MCF 10A (cell line): ENCODE results near the gene CARD11. TPM values are rescaled to one million over a fixed set of nuclear protein-coding genes. Genes with fewer than 3 reads are reported as not detected.

ENCODE experiments used
- BruUV-seq: library from RNA; stranded (reverse); fragments of 400-500 nt; replicated peaks from 2 replicates; lab custom pipeline; 2021; lab: Mats Ljungman, UMichigan
- CTCF ChIA-PET: fragments of 300-600 bp; sonication (Branson Sonifier 250); formaldehyde crosslinking; extraction: SDS; loops from one replicate; lab custom pipeline; 2021; ENCODE audit warnings: antibody characterized with exemption, inconsistent platforms; lab: Yijun Ruan, JAX
- POLR2A ChIA-PET: fragments of 300-600, 350-650 bp; sonication (Branson Sonifier 250); formaldehyde crosslinking; extraction: SDS; loops from one replicate; lab custom pipeline; 2020; ENCODE audit warnings: antibody characterized with exemption, inconsistent platforms; lab: Yijun Ruan, JAX
- DNase-seq: peaks from one replicate; pipeline ENCODE4 v3.0.0-alpha.2; 2018; ENCODE audit not compliant: unreplicated experiment
- H3K27ac Mint-ChIP-seq: one replicate; pipeline ENCODE4 v1.8.0; 2022; ENCODE audit warnings: mild to moderate bottlenecking, low read depth, mixed read lengths; ENCODE audit not compliant: unreplicated experiment
- H3K27me3 Mint-ChIP-seq: one replicate; pipeline ENCODE4 v1.8.0; 2022; ENCODE audit warnings: mixed read lengths; ENCODE audit not compliant: insufficient read depth, unreplicated experiment
- H3K36me3 Mint-ChIP-seq: one replicate; pipeline ENCODE4 v1.8.0; 2022; ENCODE audit warnings: mild to moderate bottlenecking, moderate library complexity, mixed read lengths; ENCODE audit not compliant: insufficient read depth, unreplicated experiment
- H3K4me1 Mint-ChIP-seq: one replicate; pipeline ENCODE4 v1.8.0; 2022; ENCODE audit warnings: mixed read lengths; ENCODE audit not compliant: insufficient read depth, unreplicated experiment
- H3K4me3 Mint-ChIP-seq: one replicate; pipeline ENCODE4 v1.8.0; 2022; ENCODE audit warnings: mild to moderate bottlenecking, moderate library complexity, mixed read lengths; ENCODE audit not compliant: unreplicated experiment
- H3K9me3 Mint-ChIP-seq: one replicate; pipeline ENCODE4 v1.8.0; 2022; ENCODE audit warnings: mixed read lengths; ENCODE audit not compliant: unreplicated experiment
- CTCF ChIP-seq: fragments of 200-600 bp; IDR thresholded peaks from one replicate; pipeline ENCODE4 v1.8.0; 2022; ENCODE audit warnings: antibody characterized with exemption, mild to moderate bottlenecking; ENCODE audit not compliant: unreplicated experiment
- intact Hi-C: fragments of 100-400 bp; cut with micrococcal nuclease; formaldehyde crosslinking; loops from 2 replicates; pipeline ENCODE4 v1.14.1; 2022
- total RNA-seq: library from RNA; stranded (reverse); gene quantifications from 2 replicates; pipeline ENCODE4 v1.2.3, GENCODE V29; 2022

Gene CARD11
- total RNA-seq, 1 experiment from 2014 or later: not detected

DNA sequence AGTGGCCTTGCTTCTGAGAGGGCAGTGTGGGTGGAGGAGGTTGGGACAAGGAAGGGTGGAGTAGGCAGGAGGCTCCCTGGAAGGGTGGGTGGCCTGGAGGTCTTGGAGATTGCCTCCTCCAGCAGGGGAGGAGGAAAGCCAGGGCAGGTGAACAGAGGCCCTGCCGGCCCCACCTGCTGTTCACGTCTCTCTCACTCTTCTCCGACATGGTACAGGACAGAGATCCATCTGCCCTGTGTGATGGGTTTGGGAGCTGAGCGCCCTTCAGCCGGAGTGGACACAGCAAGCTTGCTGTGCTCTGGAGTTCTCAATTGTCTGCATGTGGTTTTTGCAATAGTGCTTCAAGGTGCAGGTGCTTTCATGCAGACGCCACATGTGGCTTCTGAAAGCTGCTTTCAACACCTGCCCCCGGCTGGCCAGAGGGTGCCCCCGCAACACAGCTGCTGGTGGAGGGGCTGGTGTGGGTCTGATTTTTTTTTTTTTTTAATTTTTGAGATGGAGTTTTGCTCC is 116.7 kb downstream of the CARD11 start:
- H3K4me3 Mint-ChIP-seq: no peak overlapping the region
- no peak overlapping the region for H3K27ac Mint-ChIP-seq
- no TSS peak for BruUV-seq
- no peak for DNase-seq
- no peaks in the 10 kb centered on the region for H3K27me3 Mint-ChIP-seq
- intact Hi-C loops: no loop called here
- CTCF ChIA-PET: interaction anchor here (0.7 kb wide), 2 partner anchors 414 to 995 kb away, joined by 3 read pairs; no protein-coding TSS in a partner anchor
- H3K9me3 Mint-ChIP-seq: no peaks in the 10 kb centered on the region
- peaks cover 6% of the 10 kb centered on the region for H3K4me1 Mint-ChIP-seq
- POLR2A ChIA-PET: no interaction called here
- TF ChIP-seq CTCF: no peak
- no peaks in the 10 kb centered on the region for H3K36me3 Mint-ChIP-seq

DNA sequence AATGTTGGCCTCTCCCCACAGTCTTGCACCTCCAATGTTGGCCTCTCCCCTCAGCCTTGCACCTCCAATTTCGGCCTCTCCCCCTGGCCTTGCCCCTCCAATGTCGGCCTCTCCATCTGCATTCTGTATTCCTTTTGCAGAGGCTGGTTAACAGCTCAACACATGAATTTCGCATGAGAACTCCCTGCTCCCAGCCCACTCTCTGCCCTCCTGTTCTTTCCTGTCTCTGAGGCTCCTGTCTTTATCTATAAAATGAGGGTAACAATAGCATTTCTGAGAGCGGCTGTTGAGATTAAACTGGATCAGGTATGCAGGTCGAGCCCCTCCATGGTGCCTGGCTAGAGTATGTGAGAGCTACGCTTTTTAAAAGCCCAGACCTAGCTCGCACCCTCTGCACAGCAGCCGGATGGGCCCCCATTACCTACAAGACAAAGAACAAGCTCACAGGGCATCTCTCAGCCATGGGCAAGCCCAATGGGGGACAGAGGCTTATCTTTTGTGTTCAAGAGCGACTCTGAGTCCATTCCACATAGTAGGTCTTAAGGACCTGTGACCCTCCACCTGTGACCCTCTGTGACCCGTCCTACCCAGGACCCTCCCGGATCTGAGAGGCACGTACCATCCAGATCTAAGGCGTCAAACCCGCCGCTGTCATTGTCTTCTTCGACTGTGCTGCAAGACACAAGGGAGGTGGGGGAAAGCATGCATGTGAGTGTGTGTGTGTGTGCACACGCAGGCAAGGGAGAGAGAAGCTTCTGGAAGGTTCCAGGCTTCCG is 117.4 kb downstream of the CARD11 start:
- no TSS peak for BruUV-seq
- intact Hi-C loops: no loop called here

GRCh38 chr7:2924866-2925840 is 118.5 kb downstream of the CARD11 start:
- no peak for DNase-seq
- intact Hi-C loops: no loop called here
- ChIA-PET POLR2A (no interaction called here), CTCF (interaction anchor here (0.6 kb wide), 1 partner anchor 967 kb away, joined by 4 read pairs; no protein-coding TSS in a partner anchor)
- no peak for TF ChIP-seq CTCF
- H3K4me1 Mint-ChIP-seq: peaks cover 6% of the 10 kb centered on the region
- BruUV-seq: no TSS peak
- H3K4me3 Mint-ChIP-seq: no peak overlapping the region
- no peak overlapping the region for H3K27ac Mint-ChIP-seq
- H3K27me3 Mint-ChIP-seq: no peaks in the 10 kb centered on the region
- H3K9me3 Mint-ChIP-seq: peaks cover 6% of the 10 kb centered on the region
- H3K36me3 Mint-ChIP-seq: no peaks in the 10 kb centered on the region

More for the DNA sequence above, 117.4 kb downstream of the CARD11 start:
- H3K27me3 Mint-ChIP-seq: no peaks in the 10 kb centered on the region
- H3K27ac Mint-ChIP-seq: no peak overlapping the region
- H3K36me3 Mint-ChIP-seq: no peaks in the 10 kb centered on the region
- no peak for TF ChIP-seq CTCF
- no peak overlapping the region for H3K4me3 Mint-ChIP-seq
- H3K9me3 Mint-ChIP-seq: no peaks in the 10 kb centered on the region
- ChIA-PET POLR2A (no interaction called here), CTCF (no interaction called here)
- DNase-seq: no peak
- peaks cover 6% of the 10 kb centered on the region for H3K4me1 Mint-ChIP-seq
